ENCODE results near the gene MMP12.

DNA sequence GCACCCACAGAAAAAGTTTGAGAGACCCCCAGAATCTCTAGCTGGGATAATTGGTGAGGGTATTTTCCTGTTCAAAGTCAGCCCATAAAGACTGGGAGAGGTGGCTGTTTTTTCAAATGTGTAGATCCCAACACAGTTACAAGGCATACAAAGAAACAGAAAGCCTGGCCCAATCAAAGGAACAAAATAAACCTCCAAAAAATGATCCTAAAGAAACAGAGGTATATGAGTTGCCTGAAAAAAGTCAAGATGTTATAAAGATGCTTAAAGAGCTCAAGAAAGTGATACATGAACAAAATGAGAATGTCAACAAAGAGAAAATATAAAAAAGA lies 40.2 kb upstream of the MMP12 start:
- TF ChIP-seq, protein P1, sequence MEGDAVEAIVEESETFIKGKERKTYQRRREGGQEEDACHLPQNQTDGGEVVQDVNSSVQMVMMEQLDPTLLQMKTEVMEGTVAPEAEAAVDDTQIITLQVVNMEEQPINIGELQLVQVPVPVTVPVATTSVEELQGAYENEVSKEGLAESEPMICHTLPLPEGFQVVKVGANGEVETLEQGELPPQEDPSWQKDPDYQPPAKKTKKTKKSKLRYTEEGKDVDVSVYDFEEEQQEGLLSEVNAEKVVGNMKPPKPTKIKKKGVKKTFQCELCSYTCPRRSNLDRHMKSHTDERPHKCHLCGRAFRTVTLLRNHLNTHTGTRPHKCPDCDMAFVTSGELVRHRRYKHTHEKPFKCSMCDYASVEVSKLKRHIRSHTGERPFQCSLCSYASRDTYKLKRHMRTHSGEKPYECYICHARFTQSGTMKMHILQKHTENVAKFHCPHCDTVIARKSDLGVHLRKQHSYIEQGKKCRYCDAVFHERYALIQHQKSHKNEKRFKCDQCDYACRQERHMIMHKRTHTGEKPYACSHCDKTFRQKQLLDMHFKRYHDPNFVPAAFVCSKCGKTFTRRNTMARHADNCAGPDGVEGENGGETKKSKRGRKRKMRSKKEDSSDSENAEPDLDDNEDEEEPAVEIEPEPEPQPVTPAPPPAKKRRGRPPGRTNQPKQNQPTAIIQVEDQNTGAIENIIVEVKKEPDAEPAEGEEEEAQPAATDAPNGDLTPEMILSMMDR (IDR thresholded peaks at IDR 0.05) = peak in 1 of 7 experiments; percentile 3
- TF ChIP-seq POLR2A (IDR thresholded peaks at IDR 0.05) (no peak), POLR2AphosphoS5 (IDR thresholded peaks at IDR 0.05) (no peak)

Data from stomach (tissue), 4 donors.